ENCODE data around the gene PDCD2L. TPM values are rescaled to one million over a fixed set of nuclear protein-coding genes. Genes with fewer than 3 reads are reported as not detected.
"Not testable (repeated sequence)": the region's sequence is repeated elsewhere in the genome, so short reads cannot be mapped to it uniquely, and the experiment has no call there.

The PDCD2L gene
- 8.8 TPM for total RNA-seq

- peak; percentile 43 for DNase-seq
Measured at GRCh38 chr19:34404109-34404909, at the start of gene PDCD2L. Gene PDCD2L, plus strand, starts transcription at chr19:34404399. Its CDS starts 32 bp downstream, at chr19:34404431.

GRCh38 chr19:34355201-34355600 is 49.0 kb upstream of the PDCD2L start:
- DNase-seq = no peak

- no peak for DNase-seq
Measured at GRCh38 chr19:34356875-34357274, 47.3 kb upstream of the PDCD2L start.

- no peak for DNase-seq
Measured at GRCh38 chr19:34357431-34357830, 46.8 kb upstream of the PDCD2L start.

GRCh38 chr19:34359140-34359953 is 44.9 kb upstream of the PDCD2L start:
- DNase-seq = peak; percentile 91

- no peak for DNase-seq
Measured at GRCh38 chr19:34359954-34360315, 44.3 kb upstream of the PDCD2L start.

GRCh38 chr19:34360354-34360909 is 43.8 kb upstream of the PDCD2L start:
- no peak for DNase-seq

GRCh38 chr19:34362679-34363069 is 41.5 kb upstream of the PDCD2L start:
- DNase-seq = no peak

- no peak for DNase-seq
Measured at GRCh38 chr19:34363094-34363493, 41.1 kb upstream of the PDCD2L start.

- no peak for DNase-seq
Measured at GRCh38 chr19:34363930-34364329, 40.3 kb upstream of the PDCD2L start.

GRCh38 chr19:34364462-34364829 is 39.8 kb upstream of the PDCD2L start:
- DNase-seq = no peak

GRCh38 chr19:34364830-34365462 is 39.3 kb upstream of the PDCD2L start, which contains the start of gene GPI:
Gene GPI, plus strand, starts transcription at chr19:34365196. Its CDS starts 71 bp downstream, at chr19:34365267.
- no peak for DNase-seq

GRCh38 chr19:34365463-34366401 is 38.5 kb upstream of the PDCD2L start:
- no peak for DNase-seq

GRCh38 chr19:34366738-34367623 is 37.2 kb upstream of the PDCD2L start:
- DNase-seq = no peak

GRCh38 chr19:34367624-34367957 is 36.6 kb upstream of the PDCD2L start:
- DNase-seq = no peak

GRCh38 chr19:34368338-34368737 is 35.9 kb upstream of the PDCD2L start:
- DNase-seq = no peak

GRCh38 chr19:34369166-34369565 is 35.0 kb upstream of the PDCD2L start:
- DNase-seq = not testable (repeated sequence)

- DNase-seq = no peak
Measured at GRCh38 chr19:34370117-34370516, 34.1 kb upstream of the PDCD2L start.

GRCh38 chr19:34370983-34371382 is 33.2 kb upstream of the PDCD2L start:
- DNase-seq = no peak

GRCh38 chr19:34373601-34374288 is 30.5 kb upstream of the PDCD2L start:
- DNase-seq = no peak
